HepG2 (cell line): ENCODE data around the gene GRIK4. TPM values are rescaled to one million over a fixed set of nuclear protein-coding genes. Genes with fewer than 3 reads are reported as not detected.
"Not testable (repeated sequence)": the region's sequence is repeated elsewhere in the genome, so short reads cannot be mapped to it uniquely, and the experiment has no call there.

Source experiments
- ATAC-seq: fragments of 200-7000 bp; cut with Tn5 transposase; 3 replicates; pipeline ENCODE4 v1.9.1; 2020; ENCODE audit warnings: mild to moderate bottlenecking, moderate library complexity
- BruUV-seq: library from RNA; stranded (reverse); fragments of 400-500 nt; replicated peaks from 2 replicates; lab custom pipeline; 2021; lab: Mats Ljungman, UMichigan
- CTCF ChIA-PET: fragments of 300-600 bp; formaldehyde crosslinking; extraction: SDS; loops from one replicate; lab custom pipeline; 2021; ENCODE audit warnings: low total read pairs, inconsistent platforms, low intra/inter-chr PET ratio; lab: Yijun Ruan, JAX
- POLR2A ChIA-PET: fragments of 350-600 bp; sonication (Branson Sonifier 250); formaldehyde crosslinking; loops from one replicate; lab custom pipeline; 2020; ENCODE audit warnings: antibody characterized with exemption, inconsistent platforms; lab: Yijun Ruan, JAX
- DNase-seq: peaks from one replicate; pipeline ENCODE4 v3.0.0-alpha.2; 2015; ENCODE audit warnings: low spot score
- FAIRE-seq: peaks from 3 replicates; lab custom pipeline; 2011; peaks lifted over from hg19 to GRCh38; lab: Jason Lieb, UNC
- H2AFZ ChIP-seq: one replicate; pipeline ENCODE4 v1.6.1; 2011; ENCODE audit warnings: low read length, inconsistent platforms
- H3K27ac ChIP-seq: fragments of 300-600 bp; 3 replicates; pipeline ENCODE4 v1.8.0; 2011; ENCODE audit warnings: mixed run types, mild to moderate bottlenecking, mixed read lengths, low read length, inconsistent platforms; ENCODE audit not compliant: insufficient read depth; ENCODE audit errors: extremely low read length
- H3K27me3 ChIP-seq, 2 experiments: fragments of 200-600 bp in 1 of 2; 2 replicates in 1 of 2; 3 replicates in 1 of 2; pipeline versions ENCODE4 v1.6.0 to v1.8.0; 2011; ENCODE audit warnings: low read length in 2 of 2, mild to moderate bottlenecking in 2 of 2, moderate library complexity in 2 of 2, inconsistent platforms in 1 of 2; ENCODE audit not compliant: insufficient read depth in 2 of 2, control insufficient read depth in 1 of 2
- H3K36me3 ChIP-seq, 2 experiments: fragments of 200-600 bp in 1 of 2; replicated peaks in 1 of 2; 2 replicates in 1 of 2; 3 replicates in 1 of 2; pipeline versions ENCODE4 v1.5.1 to v1.8.0; 2011; ENCODE audit warnings: low read length in 2 of 2, inconsistent platforms in 1 of 2; ENCODE audit not compliant: insufficient read depth in 2 of 2, control insufficient read depth in 1 of 2
- H3K4me1 ChIP-seq: 2 replicates; pipeline ENCODE4 v1.5.1; 2012; ENCODE audit warnings: low read length, inconsistent platforms; ENCODE audit not compliant: insufficient read depth
- H3K4me2 ChIP-seq: 2 replicates; pipeline ENCODE4 v1.6.0; 2011; ENCODE audit warnings: low read depth, low read length, inconsistent platforms
- H3K4me3 ChIP-seq, 3 experiments: fragments of 200-600 bp in 1 of 3; sonication (generic), shearing (Covaris generic) in 1 of 3; replicated peaks in 1 of 3; 2 replicates each; pipeline ENCODE4 v1.5.1; 2011 to 2016; ENCODE audit warnings: low read length in 3 of 3, inconsistent platforms in 2 of 3, low read depth in 2 of 3, mild to moderate bottlenecking in 2 of 3, control low read depth in 1 of 3, mixed read lengths in 1 of 3; ENCODE audit not compliant: insufficient read depth in 1 of 3
- H3K79me2 ChIP-seq: one replicate; pipeline ENCODE4 v1.6.1; 2011; ENCODE audit warnings: low read length, inconsistent platforms; ENCODE audit not compliant: insufficient read depth
- H3K9ac ChIP-seq: 2 replicates; pipeline ENCODE4 v1.6.0; 2011; ENCODE audit warnings: mild to moderate bottlenecking, low read depth, low read length, inconsistent platforms; ENCODE audit not compliant: insufficient read depth
- H3K9me3 ChIP-seq: 2 replicates; pipeline ENCODE4 v1.5.1; 2012; ENCODE audit warnings: mild to moderate bottlenecking, low read length
- H4K20me1 ChIP-seq: 2 replicates; pipeline ENCODE4 v1.6.0; 2011; ENCODE audit warnings: inconsistent platforms, mild to moderate bottlenecking, low read length, moderate library complexity; ENCODE audit not compliant: insufficient read depth
- MED1 ChIP-seq: sonication (generic); formaldehyde crosslinking; IDR thresholded peaks from 2 replicates; pipeline ENCODE4 v1.4.0; 2020; ENCODE audit warnings: missing genetic modification reagents
- NR2F1 ChIP-seq, 2 experiments: fragments of 450-650 bp in 1 of 2; formaldehyde crosslinking in 1 of 2; IDR thresholded peaks; 2 replicates each; pipeline versions ENCODE4 v1.5.0 to v1.6.1; 2016 to 2020; ENCODE audit warnings: mild to moderate bottlenecking in 1 of 2, missing compliant biosample characterization in 1 of 2, missing genetic modification reagents in 1 of 2, moderate library complexity in 1 of 2
- RBFOX2 ChIP-seq: fragments of 200-400 bp; formaldehyde crosslinking; IDR thresholded peaks from 2 replicates; pipeline ENCODE4 v1.6.1; 2017; ENCODE audit warnings: low read depth, mild to moderate bottlenecking, low read length
- SPEN ChIP-seq: sonication (generic); formaldehyde crosslinking; IDR thresholded peaks from 2 replicates; pipeline ENCODE4 v1.5.1; 2020; ENCODE audit warnings: low read depth, mild to moderate bottlenecking, missing genetic modification reagents
- ZFP37 ChIP-seq: sonication (generic); formaldehyde crosslinking; IDR thresholded peaks from 2 replicates; pipeline ENCODE4 v1.4.0; 2020; ENCODE audit warnings: missing genetic modification reagents, borderline replicate concordance
- ZMYM4 ChIP-seq: sonication (generic); formaldehyde crosslinking; IDR thresholded peaks from 2 replicates; pipeline ENCODE4 v1.8.1; 2023; ENCODE audit warnings: mild to moderate bottlenecking, missing genetic modification reagents
- ZNF224 ChIP-seq: sonication (generic); formaldehyde crosslinking; IDR thresholded peaks from 2 replicates; pipeline ENCODE4 v1.5.0; 2020; ENCODE audit warnings: mild to moderate bottlenecking, missing genetic modification reagents
- ZNF30 ChIP-seq: sonication (generic); formaldehyde crosslinking; IDR thresholded peaks from 2 replicates; pipeline ENCODE4 v1.5.0; 2020; ENCODE audit warnings: mild to moderate bottlenecking, missing genetic modification reagents
- ZNF792 ChIP-seq: IDR thresholded peaks from 2 replicates; pipeline ENCODE4 v1.6.1; 2016
- WGBS: methylation state at CpG from one replicate; pipeline ENCODE4 v1.1.6; 2017; ENCODE audit warnings: low lambda C conversion rate; 5-methylcytosine and 5-hydroxymethylcytosine counted together
- in situ Hi-C: cut with HindIII; loops from 2 replicates; pipeline ENCODE4 v1.10.0; 2017; ENCODE audit warnings: low pct_unique_long_range_greater_than_20kb; ENCODE audit not compliant: extremely low pct_ligation_motif_present
- intact Hi-C: fragments of 100-400 bp; cut with micrococcal nuclease; formaldehyde crosslinking; loops from one replicate; pipeline ENCODE4 v1.10.0; 2022; ENCODE audit not compliant: unreplicated experiment
- polyA plus RNA-seq, 8 experiments: library from polyadenylated mRNA; depleted of rRNA in 3 of 8; stranded (reverse) in 7 of 8; unstranded in 1 of 8; fragments of >200 nt; fragmentation: Illumina TruSeq in 4 of 8; extraction: Trizol in 4 of 8; gene quantifications; 2 replicates each; pipeline versions ENCODE4 v1.2.1 to v1.2.3, GENCODE V29; 2011 to 2016; ENCODE audit warnings: low read depth in 4 of 8, missing spikeins in 1 of 8, mixed read lengths in 1 of 8; ENCODE audit not compliant: insufficient read depth in 1 of 8
- total RNA-seq, 5 experiments: library from RNA; depleted of rRNA; stranded (reverse); fragments of >200 nt; fragmentation: Illumina TruSeq; extraction: Trizol; gene quantifications; 2 replicates each; pipeline ENCODE4 v1.2.3, GENCODE V29; 2016; ENCODE audit warnings: low read depth in 1 of 5
- TF ChIP-seq, protein P1 (sequence below): sonication (generic); formaldehyde crosslinking; IDR thresholded peaks from 2 replicates; pipeline ENCODE4 v1.9.0; 2021; ENCODE audit warnings: missing genetic modification reagents, mild to moderate bottlenecking, borderline replicate concordance

GRIK4 gene
- total and polyA plus RNA-seq, 2 of the 13 experiments (the other 11 are each of a cell fraction or from before 2014, with no cell fraction given): 0.04 to 0.07 TPM

DNA sequence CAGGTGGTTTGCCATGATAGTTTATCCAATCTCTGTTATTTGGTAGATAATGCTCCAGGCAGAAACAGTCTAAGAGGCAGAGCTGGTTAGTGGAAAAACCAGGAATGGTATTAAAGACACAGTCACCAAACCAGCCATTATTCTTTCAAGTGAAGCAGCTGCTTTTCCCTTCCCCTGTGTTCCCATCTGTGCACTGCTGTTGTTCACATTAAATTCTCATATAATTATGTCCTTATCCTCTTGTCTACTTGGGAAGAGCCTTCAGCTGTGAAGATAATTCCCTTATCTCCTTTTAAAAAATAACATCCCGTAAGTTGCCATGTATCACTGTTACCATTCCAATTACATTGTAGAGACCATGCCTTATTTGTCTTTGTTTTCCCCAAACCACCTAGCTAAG is 507.2 kb downstream of the GRIK4 start:
- no peaks in the 10 kb centered on the region for H3K36me3 ChIP-seq
- ChIA-PET CTCF (no interaction called here), POLR2A (no interaction called here)
- no peak for DNase-seq
- H3K27me3 ChIP-seq: no peaks in the 10 kb centered on the region
- in situ Hi-C loops (no loop called here), intact Hi-C loops (no loop called here)
- 2% methylated on average over 1 of the region's 1 CpG for WGBS
- TF ChIP-seq ZNF224 (CRISPR knock-in tag): no peak
- TF ChIP-seq ZNF30 (CRISPR knock-in tag): no peak
- TF ChIP-seq RBFOX2: no peak
- TF ChIP-seq ZNF792: no peak
- TF ChIP-seq NR2F1 (CRISPR knock-in tag; IDR thresholded peaks at IDR 0.05): no peak
- no peak for TF ChIP-seq MED1 (CRISPR knock-in tag)
- TF ChIP-seq, protein P1, sequence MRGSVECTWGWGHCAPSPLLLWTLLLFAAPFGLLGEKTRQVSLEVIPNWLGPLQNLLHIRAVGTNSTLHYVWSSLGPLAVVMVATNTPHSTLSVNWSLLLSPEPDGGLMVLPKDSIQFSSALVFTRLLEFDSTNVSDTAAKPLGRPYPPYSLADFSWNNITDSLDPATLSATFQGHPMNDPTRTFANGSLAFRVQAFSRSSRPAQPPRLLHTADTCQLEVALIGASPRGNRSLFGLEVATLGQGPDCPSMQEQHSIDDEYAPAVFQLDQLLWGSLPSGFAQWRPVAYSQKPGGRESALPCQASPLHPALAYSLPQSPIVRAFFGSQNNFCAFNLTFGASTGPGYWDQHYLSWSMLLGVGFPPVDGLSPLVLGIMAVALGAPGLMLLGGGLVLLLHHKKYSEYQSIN (CRISPR knock-in tag): no peak
- TF ChIP-seq ZMYM4 (CRISPR knock-in tag): no peak
- TF ChIP-seq SPEN (CRISPR knock-in tag): no peak
- TF ChIP-seq ZFP37 (CRISPR knock-in tag): no peak
- no peak overlapping the region for H3K4me3 ChIP-seq
- FAIRE-seq: no peak
- no peak overlapping the region for H2AFZ ChIP-seq
- ATAC-seq: no peak
- H4K20me1 ChIP-seq: no peaks in the 10 kb centered on the region
- peaks cover 7% of the 10 kb centered on the region for H3K4me1 ChIP-seq
- H3K9me3 ChIP-seq: no peaks in the 10 kb centered on the region
- H3K27ac ChIP-seq: no peak overlapping the region
- no peak overlapping the region for H3K9ac ChIP-seq
- H3K4me2 ChIP-seq: no peak overlapping the region
- no peaks in the 10 kb centered on the region for H3K79me2 ChIP-seq
- no TSS peak for BruUV-seq

DNA sequence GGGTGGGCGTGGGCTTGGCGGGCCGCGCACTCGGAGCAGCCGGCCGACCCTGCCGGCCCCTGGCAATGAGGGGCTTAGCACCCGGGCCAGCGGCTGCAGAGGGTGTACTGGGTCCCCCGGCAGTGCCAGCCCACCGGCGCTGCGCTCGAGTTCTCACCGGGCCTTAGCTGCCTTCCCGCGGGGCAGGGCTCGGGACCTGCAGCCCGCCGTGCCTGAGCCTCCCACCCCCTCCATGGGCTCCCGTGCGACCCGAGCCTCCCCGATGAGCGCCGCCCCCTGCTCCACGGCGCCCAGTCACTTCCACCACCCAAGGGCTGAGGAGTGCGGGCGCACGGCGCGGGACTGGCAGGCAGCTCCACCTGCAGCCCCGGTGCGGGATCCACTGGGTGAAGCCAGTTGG is 510.2 kb downstream of the GRIK4 start:
- H3K27me3 ChIP-seq, POLR2A ChIA-PET, H4K20me1 ChIP-seq, H3K36me3 ChIP-seq, ATAC-seq, in situ Hi-C loops, H3K27ac ChIP-seq, BruUV-seq, H3K9me3 ChIP-seq, FAIRE-seq, H3K9ac ChIP-seq, H3K4me2 ChIP-seq, intact Hi-C loops, H3K4me3 ChIP-seq, CTCF ChIA-PET, H2AFZ ChIP-seq, DNase-seq: not testable (repeated sequence)
- Histone ChIP-seq H3K4me1 (peaks cover 21% of the 10 kb centered on the region), H3K79me2 (peaks cover 22% of the 10 kb centered on the region)
- no CpG with 5 or more reads among the region's 36 CpGs for WGBS
